HG03354 (cell line): Measurements from ENCODE around the gene PHLDB3.
A peak's percentile ranks its signal among the peaks of the same experiment; 100 is the strongest.
"Not testable (repeated sequence)": the region's sequence is repeated elsewhere in the genome, so short reads cannot be mapped to it uniquely, and the experiment has no call there.

Source experiments
- ATAC-seq: cut with Tn5 transposase; IDR thresholded peaks from one replicate; pipeline ENCODE4 v1.9.1; 2021; ENCODE audit warnings: mild to moderate bottlenecking; ENCODE audit not compliant: unreplicated experiment, poor library complexity, severe bottlenecking

The PHLDB3 gene

DNA sequence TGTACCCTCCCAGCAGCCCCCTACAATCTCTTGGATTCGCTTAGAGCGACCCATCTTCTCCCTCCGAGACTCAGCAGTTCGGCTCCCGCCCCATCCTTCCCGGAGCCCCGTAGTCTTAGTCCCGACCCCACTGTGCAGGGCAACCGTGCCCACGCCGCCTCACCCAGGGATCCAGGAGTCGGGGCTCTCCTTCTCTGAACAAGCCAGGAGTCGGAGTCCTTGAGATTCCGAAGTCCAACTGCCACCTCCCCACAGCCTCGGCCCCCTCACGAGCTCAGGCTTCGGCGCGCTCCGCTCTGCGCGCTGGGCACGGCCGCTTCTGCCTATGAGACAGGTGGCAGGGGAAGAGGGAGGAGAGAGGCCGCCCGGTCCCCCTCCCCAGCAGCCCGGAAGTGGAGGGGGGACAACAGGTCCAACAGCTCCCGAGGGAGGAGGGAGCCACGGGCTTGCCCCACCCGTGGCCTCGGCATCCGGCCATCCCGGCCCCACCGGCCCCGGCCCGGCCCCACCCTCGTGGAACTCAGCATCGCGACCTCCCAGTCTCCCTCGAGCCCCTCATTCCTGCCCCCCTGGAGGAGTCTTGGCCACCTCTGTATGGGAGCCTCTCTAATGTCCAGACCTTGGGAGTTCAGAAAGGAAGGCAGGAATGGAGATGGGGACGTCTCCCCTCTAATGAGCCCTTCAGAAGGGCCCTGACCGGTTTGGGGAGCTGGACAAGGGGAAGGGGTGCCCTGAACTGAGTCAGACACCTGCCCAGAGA is at the start of gene PHLDB3:
TSS of gene PHLDB3 (minus strand) at position 321 of the 760 bp plus-strand sequence. CDS start 628 bp downstream, outside the sequence.
- ATAC-seq = peak; percentile 29

GRCh38 chr19:43553656-43554055 is 49.1 kb upstream of the PHLDB3 start:
- ATAC-seq = no peak

GRCh38 chr19:43552616-43553015 is 48.1 kb upstream of the PHLDB3 start:
- no peak for ATAC-seq

DNA sequence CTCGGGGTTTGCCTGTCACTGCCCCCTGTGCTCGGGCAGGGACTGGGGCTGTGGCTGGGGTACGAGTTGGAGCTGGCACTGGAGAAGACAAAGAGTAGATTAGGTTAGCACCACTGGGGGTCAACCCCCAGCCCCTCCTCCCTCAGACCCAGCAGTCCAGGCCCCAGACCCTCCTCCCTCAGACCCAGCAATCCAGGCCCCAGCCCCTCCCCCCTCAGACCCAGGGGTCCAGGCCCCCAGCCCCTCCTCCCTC is 47.6 kb upstream of the PHLDB3 start:
- ATAC-seq = no peak

- ATAC-seq = no peak
Observed at GRCh38 chr19:43551399-43552197, 47.1 kb upstream of the PHLDB3 start.

- no peak for ATAC-seq
Observed at GRCh38 chr19:43548706-43549105, 44.2 kb upstream of the PHLDB3 start.

GRCh38 chr19:43547926-43548325 is 43.4 kb upstream of the PHLDB3 start:
- ATAC-seq = not testable (repeated sequence)

DNA sequence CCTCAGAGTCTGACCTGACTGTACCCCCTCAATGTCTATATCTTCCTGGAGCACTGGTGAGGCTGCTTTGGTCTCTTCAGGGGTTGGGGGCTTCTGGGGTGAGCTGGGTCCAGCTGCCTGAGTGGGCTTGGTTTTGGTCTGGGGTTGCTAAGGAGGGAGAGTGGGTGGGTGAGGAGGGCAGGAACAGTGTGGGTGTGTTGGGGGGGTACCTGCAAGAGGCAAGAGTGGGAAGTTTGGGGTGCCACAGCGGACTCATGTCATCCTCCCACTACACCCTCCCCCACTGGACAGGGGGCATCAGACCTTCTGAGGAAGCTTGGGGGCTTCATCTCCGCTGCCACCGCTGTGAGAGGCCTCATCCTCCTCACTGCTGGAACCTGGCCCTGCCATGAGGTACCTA is 42.0 kb upstream of the PHLDB3 start:
- ATAC-seq = no peak

GRCh38 chr19:43545981-43546380 is 41.4 kb upstream of the PHLDB3 start:
- ATAC-seq = no peak

DNA sequence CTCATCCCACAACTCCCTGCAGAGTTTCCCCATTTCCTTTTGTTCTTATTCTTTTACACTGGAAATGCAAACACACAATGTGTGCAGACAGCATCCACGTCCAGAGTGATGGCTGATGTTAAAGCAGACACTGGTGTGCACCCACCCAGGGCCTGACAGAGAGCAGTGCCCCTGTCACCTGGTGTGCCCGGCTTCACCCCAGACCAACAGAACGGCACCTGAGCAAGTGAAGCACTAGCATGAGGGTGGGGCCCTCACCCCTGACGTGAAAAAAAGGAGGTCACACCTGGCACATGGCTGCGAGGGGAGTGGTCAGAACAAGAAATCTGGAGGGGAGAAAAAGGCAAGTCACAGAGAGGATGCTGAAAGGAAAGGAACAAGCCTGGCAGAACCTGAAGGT is 40.7 kb upstream of the PHLDB3 start:
- no peak for ATAC-seq

DNA sequence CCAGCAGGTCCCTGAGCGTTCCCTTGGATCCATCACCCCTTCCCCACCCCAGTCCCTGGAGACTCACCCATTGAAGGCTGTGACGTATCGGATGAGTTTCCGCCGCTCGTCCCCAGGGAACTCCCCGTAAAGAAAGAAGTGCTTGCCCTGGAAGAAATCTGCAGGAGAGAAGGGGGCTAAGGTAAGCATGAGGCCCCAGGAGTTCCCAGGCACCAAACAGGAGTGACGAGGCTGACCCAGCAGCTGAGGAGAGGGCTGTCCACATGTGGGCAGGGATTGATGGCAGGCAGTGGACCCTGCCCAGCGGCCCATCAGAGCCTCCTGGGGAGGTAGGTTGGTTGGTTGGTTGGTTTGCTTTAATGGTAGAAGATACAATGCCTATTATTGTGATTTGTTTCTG is 39.5 kb upstream of the PHLDB3 start:
- no peak for ATAC-seq

GRCh38 chr19:43541920-43542650 is 37.5 kb upstream of the PHLDB3 start:
- ATAC-seq = no peak

DNA sequence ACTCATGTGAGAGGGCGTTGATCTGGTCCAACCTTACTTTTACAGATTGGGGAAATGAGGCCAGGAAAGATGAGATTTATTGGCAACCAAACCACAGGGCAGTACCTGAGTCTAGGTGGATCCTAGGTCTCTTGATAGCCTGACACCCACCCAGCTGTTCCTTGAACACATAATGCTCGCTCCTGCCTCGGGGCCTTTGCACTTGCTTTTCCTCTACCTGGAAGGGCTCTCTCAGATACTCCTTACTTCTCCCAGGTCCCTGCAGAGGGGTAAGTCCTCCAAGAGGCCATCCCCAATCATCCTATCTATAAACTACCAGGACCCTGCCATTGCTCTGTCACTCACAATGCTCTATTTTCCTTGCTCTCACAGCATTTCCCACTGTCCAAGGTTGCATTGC is 35.8 kb upstream of the PHLDB3 start:
- ATAC-seq = no peak

DNA sequence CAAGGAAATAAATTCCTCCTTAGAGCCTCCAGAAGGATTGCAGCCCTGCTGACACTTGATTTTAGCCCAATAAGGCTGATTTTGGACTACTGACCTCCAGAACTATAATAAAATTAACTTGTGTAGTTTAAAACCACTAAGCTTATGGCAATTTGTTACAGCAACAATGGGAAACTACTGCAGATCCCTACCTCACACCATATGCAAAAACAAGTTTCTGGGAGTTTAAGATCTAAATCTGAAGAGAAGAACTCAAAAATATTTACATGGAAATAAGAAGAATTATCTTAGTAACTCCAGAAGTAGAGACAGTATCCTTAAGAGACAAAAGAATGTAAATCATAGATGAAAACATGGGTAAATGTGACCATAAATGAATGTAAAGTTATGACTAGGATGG is 34.4 kb upstream of the PHLDB3 start:
- ATAC-seq = no peak

GRCh38 chr19:43534816-43535761 is 30.5 kb upstream of the PHLDB3 start:
- ATAC-seq = no peak

DNA sequence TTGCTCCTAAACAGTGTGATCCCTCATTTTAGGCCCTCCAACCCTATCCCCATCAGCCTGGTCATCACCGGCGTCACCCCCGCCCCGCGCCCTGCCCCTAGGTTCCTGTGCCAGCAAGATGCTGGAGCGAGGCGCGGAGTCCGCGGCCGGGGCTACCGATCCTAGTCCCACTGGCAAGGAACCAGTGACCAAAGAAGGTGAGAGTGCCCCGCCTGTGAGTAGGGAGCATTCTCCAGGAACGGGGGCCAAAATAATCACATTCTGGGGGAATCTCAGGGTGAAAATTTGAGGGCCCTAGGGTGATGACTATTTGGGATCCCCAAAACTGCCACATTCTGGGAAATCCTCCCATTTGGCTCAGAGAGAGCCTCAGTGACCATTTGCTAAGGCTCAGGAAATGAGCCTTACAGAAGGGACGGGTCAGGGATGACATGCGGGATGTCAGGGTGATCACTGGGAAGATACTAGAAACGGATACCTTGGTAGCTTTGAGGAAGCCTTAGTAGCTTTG is 29.8 kb upstream of the PHLDB3 start:
- no peak for ATAC-seq

DNA sequence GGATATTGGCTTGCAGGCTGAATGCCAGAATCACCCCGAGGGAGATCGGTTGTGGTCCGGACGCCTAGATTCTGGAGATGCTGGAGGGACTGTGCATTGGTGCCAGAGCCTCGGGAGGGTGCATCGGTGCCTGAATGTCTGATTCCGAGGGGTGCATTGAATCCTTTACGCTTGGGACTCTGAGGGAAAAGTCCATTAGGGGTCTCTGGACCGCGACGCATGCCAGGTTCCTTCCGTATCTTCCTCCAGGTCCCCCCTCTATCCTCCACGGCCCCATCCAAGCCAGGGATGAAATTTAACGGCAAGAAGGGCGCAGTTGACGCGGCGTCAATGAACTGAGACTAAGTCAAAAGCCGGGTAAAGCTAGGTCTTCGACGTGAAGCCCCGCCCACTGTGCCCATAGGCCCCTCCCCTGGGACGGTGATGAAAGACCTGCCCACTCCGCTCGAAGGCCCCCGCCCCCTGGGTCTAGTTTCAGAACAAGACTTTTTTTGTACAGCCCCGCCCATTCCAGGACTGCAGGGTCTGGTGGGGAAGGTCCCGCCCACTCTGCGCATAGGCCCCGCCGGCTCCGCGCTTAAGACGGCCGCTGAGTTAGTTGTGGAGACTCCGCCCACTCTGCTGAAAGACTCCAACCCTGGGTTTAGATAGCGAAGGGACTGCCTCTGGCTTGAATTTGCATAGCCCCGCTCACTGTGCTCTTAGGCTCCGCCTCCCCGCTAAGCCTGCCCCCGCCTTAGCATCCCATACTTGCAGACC is 29.2 kb upstream of the PHLDB3 start:
- ATAC-seq = peak; percentile 72

- peak; percentile 60 for ATAC-seq
Observed at GRCh38 chr19:43532962-43533545, 28.5 kb upstream of the PHLDB3 start, which contains the start of gene ZNF575. Gene ZNF575 (plus strand): TSS chr19:43533188. CDS start chr19:43534423, 1,235 bp downstream.
